Small intestine (tissue), 7 donors: ENCODE measurements around the gene LRRC15. TPM values are rescaled to one million over a fixed set of nuclear protein-coding genes. Genes with fewer than 3 reads are reported as not detected.

Source experiments
- DNase-seq, 2 donors: peaks; one replicate each; pipeline versions ENCODE4 v3.0.0 to v3.0.0-alpha.2; 2013
- FAIRE-seq: peaks from 2 replicates; lab custom pipeline; 2012; peaks lifted over from hg19 to GRCh38; lab: Jason Lieb, UNC
- H3K27ac ChIP-seq, 3 donors: one replicate each; pipeline ENCODE4 v1.5.1; 2013; ENCODE audit warnings: low read length in 2 of 3, mild to moderate bottlenecking in 2 of 3, control low read depth in 1 of 3, inconsistent platforms in 1 of 3, low read depth in 1 of 3, moderate library complexity in 1 of 3
- H3K27me3 ChIP-seq, 3 donors: one replicate each; pipeline ENCODE4 v1.6.1; 2013; ENCODE audit warnings: low read length in 3 of 3, inconsistent platforms in 1 of 3; ENCODE audit not compliant: control insufficient read depth in 3 of 3, insufficient read depth in 3 of 3
- H3K36me3 ChIP-seq, 3 donors: one replicate each; pipeline ENCODE4 v1.6.1; 2013; ENCODE audit warnings: low read length in 3 of 3, inconsistent platforms in 1 of 3, low read depth in 1 of 3, mild to moderate bottlenecking in 1 of 3, moderate library complexity in 1 of 3; ENCODE audit not compliant: control insufficient read depth in 3 of 3, insufficient read depth in 2 of 3
- H3K4me1 ChIP-seq, 3 donors: one replicate each; pipeline ENCODE4 v1.6.1; 2013; ENCODE audit warnings: low read length in 2 of 3, inconsistent platforms in 1 of 3, low read depth in 1 of 3, mild to moderate bottlenecking in 1 of 3, moderate library complexity in 1 of 3; ENCODE audit not compliant: control insufficient read depth in 3 of 3, insufficient read depth in 2 of 3
- H3K4me3 ChIP-seq, 3 donors: one replicate each; pipeline ENCODE4 v1.5.1; 2013; ENCODE audit warnings: low read length in 3 of 3, control low read depth in 1 of 3, inconsistent platforms in 1 of 3, low read depth in 1 of 3, mild to moderate bottlenecking in 1 of 3, moderate library complexity in 1 of 3
- H3K9me3 ChIP-seq, 2 donors: one replicate each; pipeline ENCODE4 v1.6.1; 2013; ENCODE audit warnings: low read depth in 1 of 2, low read length in 1 of 2; ENCODE audit not compliant: control insufficient read depth in 2 of 2, insufficient read depth in 1 of 2
- WGBS, 3 donors: extraction: QIAGEN DNeasy Blood & Tissue Kit; methylation state at CpG; one replicate each; pipeline ENCODE4 v1.1.7; 2013; 5-methylcytosine and 5-hydroxymethylcytosine counted together
- polyA plus RNA-seq, 4 donors: library from polyadenylated mRNA; stranded (reverse) in 3 of 4; unstranded in 1 of 4; fragments of 200-250 nt in 3 of 4; fragments of 120-200 nt in 1 of 4; gene quantifications; one replicate each; pipeline versions ENCODE4 v1.2.1 to v1.2.3, GENCODE V29; 2013
- donor health status: healthy with polysubstance abuse.
- donor health status: control.
- donor health status: control.
- donor health status: Bipolar disorder and iron deficiency.
- donor health status: healthy.

Gene LRRC15
- polyA plus RNA-seq, 4 donors, result 0.01 TPM; not detected in 2

DNA sequence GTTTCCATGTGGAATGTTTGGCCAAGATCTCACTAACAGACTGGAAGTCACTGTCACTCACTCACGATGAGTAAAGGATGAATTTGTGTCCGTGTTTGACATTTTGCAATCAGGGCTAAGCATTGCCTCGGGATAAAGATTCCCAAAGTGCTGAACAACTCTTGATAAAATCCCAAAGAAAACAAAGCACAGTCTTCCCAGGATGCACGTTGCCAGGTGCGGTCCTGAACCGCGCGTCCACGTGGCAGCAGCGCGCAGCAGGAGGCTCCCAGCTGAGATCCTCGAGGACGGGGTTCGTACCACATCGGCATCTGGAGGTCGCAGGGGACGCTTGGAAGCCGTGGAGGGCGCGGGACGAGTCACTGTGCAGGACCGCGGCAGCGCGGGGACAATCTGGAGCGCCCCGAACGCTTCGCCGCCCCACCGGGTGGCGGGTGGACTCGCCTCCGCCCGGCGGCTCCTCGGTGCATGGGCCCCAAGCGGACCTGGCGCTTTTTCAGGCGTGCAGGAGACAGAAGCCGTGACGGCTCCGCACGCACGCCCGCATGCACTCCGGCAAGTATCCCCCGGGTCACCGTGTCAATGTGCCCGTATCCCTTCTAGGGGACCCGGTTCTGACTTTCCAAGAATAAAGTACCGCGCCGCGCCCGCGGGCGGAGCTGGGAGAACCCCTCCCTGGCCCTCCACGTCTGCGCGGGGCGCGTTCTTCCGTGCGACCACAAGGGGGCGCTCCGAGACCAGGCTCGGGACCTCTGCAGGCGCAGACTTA lies 36.1 kb downstream of the LRRC15 start:
- H3K4me3 ChIP-seq, result peak overlapping the region in 2 of 3 donors; percentile 36 to 39
- FAIRE-seq, result no peak
- 1 to 3% (median 3%) methylated on average over 68 to 69 of the region's 69 CpGs for WGBS, 3 donors

DNA sequence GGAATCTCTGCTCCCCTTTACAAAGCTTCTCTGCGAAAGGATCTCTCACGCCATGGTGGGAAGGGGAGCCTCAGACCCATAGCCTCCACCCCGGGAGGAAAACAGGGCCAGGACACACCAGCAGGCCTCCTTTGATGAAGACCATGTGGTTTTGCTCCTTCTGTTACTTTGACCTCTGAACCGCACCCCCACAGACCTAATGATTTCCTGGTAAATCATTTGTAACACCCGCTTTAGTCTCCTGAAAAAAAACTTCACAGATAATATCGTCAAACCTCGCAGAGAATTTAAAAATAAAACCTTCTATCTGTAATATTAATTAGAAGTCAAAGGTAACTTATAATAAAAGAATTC lies 36.7 kb downstream of the LRRC15 start:
- no peaks in the 10 kb centered on the region for H3K9me3 ChIP-seq
- no peak overlapping the region for H3K4me3 ChIP-seq
- DNase-seq, result peak; percentile 65 to 71
- no peak for FAIRE-seq
- H3K27me3 ChIP-seq, result peaks cover 0 to 8% (median 4%) of the 10 kb centered on the region in 3 donors
- peaks cover 0 to 12% (median 0%) of the 10 kb centered on the region in 3 donors for H3K4me1 ChIP-seq
- H3K36me3 ChIP-seq, result no peaks in the 10 kb centered on the region
- WGBS, 3 donors, result 38 to 72% (median 48%) methylated on average over 7 of the region's 7 CpGs
- no peak overlapping the region for H3K27ac ChIP-seq

More for the DNA sequence above, 36.1 kb downstream of the LRRC15 start:
- DNase-seq, result peak; percentile 80 to 94
- H3K4me1 ChIP-seq, result peaks cover 0 to 12% (median 0%) of the 10 kb centered on the region in 3 donors
- H3K27me3 ChIP-seq, result peaks cover 0 to 8% (median 4%) of the 10 kb centered on the region in 3 donors
- H3K36me3 ChIP-seq, result no peaks in the 10 kb centered on the region
- H3K9me3 ChIP-seq, result no peaks in the 10 kb centered on the region
- H3K27ac ChIP-seq, result no peak overlapping the region

DNA sequence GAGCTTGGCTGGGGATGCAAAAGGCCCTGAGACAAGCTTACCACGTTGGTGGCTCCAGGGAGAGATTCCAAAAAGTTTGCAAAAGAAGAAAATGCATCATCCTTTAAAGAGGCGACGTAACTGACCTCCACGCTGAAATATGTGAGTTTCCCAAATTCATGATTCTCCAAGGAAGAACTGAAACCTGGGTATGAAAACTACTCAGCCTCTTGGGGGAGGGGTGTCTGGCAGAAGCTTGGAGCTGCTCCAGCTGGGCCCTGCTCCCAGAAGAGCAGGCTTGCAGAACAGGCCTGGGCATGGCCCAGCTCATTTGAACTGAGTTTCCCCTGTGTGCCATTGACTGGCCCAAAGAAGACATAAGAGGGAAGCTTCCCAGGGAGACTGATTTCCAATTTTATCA lies 39.0 kb downstream of the LRRC15 start:
- FAIRE-seq, result no peak

DNA sequence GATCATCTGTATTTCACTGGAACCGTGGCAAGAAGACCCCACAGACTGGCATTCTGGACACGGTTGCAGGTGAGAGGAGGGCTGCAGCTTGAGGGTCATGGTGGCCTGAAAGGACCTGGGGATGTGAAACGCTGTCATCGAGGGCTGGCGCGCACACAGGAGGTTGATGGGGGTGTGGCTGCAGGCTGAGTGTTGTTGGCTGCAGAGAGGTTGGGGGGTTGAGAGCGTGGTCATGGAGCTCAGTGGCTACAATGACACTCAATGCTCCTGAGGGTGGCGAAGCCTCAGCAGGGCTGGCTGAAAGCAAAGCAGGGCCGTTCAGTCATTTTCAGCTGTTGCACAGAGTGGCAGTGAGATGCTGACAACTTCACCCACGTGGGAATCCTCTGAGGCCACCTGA lies 39.4 kb downstream of the LRRC15 start:
- no peak overlapping the region for H3K4me3 ChIP-seq
- H3K9me3 ChIP-seq, result no peaks in the 10 kb centered on the region
- DNase-seq (no peak), FAIRE-seq (no peak)
- H3K4me1 ChIP-seq, result peaks cover 0 to 17% (median 0%) of the 10 kb centered on the region in 3 donors
- peaks cover 0 to 8% (median 4%) of the 10 kb centered on the region in 3 donors for H3K27me3 ChIP-seq
- no peaks in the 10 kb centered on the region for H3K36me3 ChIP-seq
- no peak overlapping the region for H3K27ac ChIP-seq
- 71 to 82% (median 74%) methylated on average over 10 of the region's 10 CpGs for WGBS, 3 donors

More for the DNA sequence above, 39.0 kb downstream of the LRRC15 start:
- 52 to 65% (median 60%) methylated on average over 4 of the region's 4 CpGs for WGBS, 3 donors
- Histone ChIP-seq H3K27me3 (peaks cover 0 to 8% (median 4%) of the 10 kb centered on the region in 3 donors), H3K4me3 (no peak overlapping the region), H3K9me3 (no peaks in the 10 kb centered on the region), H3K4me1 (peaks cover 0 to 15% (median 0%) of the 10 kb centered on the region in 3 donors), H3K36me3 (no peaks in the 10 kb centered on the region), H3K27ac (no peak overlapping the region)
- no peak for DNase-seq

DNA sequence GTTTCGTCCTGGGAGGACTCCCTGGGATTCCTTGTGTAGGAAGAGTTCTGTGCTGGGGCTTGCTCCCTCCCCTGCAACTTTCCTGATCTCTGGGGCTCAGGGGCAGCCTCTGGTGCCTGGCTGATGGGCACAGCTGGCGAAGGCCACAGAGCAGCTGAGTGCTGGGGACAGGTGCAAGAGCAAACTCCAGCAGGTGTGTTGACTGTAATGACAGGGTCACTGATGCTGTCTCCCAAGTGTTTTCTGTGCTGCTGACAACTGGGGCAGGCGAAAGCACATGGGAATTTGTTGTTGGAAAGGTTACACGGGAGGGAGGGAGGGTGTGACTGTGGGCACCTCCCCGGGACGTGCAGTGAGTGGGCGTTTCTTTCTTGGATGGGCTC lies 40.0 kb downstream of the LRRC15 start:
- WGBS, 3 donors, result 26 to 59% (median 31%) methylated on average over 7 of the region's 7 CpGs
- peaks cover 0 to 17% (median 0%) of the 10 kb centered on the region in 3 donors for H3K4me1 ChIP-seq
- no peak overlapping the region for H3K4me3 ChIP-seq
- FAIRE-seq (no peak), DNase-seq (peak in 1 of 2 donors; percentile 32)
- no peaks in the 10 kb centered on the region for H3K9me3 ChIP-seq
- H3K27ac ChIP-seq, result no peak overlapping the region
- peaks cover 0 to 8% (median 4%) of the 10 kb centered on the region in 3 donors for H3K27me3 ChIP-seq
- no peaks in the 10 kb centered on the region for H3K36me3 ChIP-seq

DNA sequence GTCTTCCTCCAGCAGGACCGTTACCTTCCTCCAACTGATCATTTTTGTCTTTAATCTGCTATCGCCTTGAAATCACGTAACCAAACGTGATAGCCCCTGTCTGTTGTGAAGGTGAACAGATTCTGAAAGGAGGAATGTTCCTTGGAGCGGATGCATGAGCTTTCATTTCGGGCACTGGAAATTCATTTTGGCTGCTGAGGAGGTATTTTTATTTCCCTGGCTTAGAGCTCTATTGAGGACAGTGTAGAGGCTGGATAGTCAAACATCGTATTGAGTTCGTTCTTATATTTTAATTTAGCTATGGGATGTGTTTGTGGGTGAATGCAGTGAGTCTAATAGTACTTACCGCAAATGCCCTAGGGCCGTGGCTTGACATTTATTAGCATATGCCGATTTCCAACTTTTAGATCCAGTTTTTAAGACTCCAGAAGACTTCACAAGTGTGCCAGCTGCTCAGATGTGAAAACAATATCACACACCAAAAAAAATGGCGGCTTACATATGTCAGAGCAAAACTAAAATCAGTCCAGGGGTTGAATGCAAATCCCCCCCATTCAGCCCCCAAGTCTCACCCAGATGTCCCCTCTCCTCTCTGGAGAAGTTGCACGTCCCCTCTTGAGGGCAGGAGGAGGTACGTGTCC lies 40.5 kb downstream of the LRRC15 start:
- no peak overlapping the region for H3K4me3 ChIP-seq
- DNase-seq (no peak), FAIRE-seq (no peak)
- H3K9me3 ChIP-seq, result no peaks in the 10 kb centered on the region
- 73 to 78% (median 74%) methylated on average over 14 of the region's 14 CpGs for WGBS, 3 donors
- H3K27me3 ChIP-seq, result peaks cover 0 to 8% (median 4%) of the 10 kb centered on the region in 3 donors
- H3K27ac ChIP-seq, result no peak overlapping the region
- H3K4me1 ChIP-seq, result peaks cover 0 to 21% (median 0%) of the 10 kb centered on the region in 3 donors
- H3K36me3 ChIP-seq, result no peaks in the 10 kb centered on the region

DNA sequence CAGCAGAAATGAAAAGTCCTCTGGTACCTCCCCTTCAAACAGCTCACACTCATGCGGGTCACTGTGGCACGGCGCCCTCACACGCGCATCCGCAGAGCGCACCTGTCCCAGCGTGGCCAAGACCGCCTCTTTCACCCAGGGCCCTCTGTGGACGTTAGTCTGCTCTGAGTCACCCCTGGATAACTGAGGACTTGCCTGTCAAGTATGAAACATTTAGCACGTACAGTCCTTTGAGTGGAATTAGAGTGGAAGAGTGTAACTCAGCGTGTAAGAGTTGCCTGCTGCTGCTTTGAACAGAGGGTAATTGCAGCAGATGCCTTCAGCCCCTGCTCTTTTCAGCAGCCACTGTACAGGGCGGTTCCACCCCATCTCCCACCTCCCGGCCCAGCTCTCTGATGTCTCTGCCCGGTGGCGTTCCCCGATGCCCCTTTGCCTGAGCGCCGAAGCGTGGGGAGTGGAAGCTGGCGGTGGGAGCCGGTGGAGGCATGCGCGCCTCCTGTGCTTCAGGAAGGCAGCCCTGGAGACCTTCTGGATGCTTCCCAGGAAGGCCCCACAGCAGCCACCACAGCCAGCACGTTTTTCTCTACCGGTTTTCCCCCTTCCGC lies 41.4 kb downstream of the LRRC15 start:
- Histone ChIP-seq H3K4me3 (no peak overlapping the region), H3K9me3 (no peaks in the 10 kb centered on the region), H3K4me1 (peaks cover 0 to 25% (median 0%) of the 10 kb centered on the region in 3 donors), H3K27me3 (peaks cover 0 to 5% (median 4%) of the 10 kb centered on the region in 3 donors), H3K36me3 (no peaks in the 10 kb centered on the region), H3K27ac (no peak overlapping the region)
- WGBS, 3 donors, result 80 to 84% (median 82%) methylated on average over 27 of the region's 27 CpGs
- DNase-seq, result peak in 1 of 2 donors; percentile 54
- FAIRE-seq, result no peak
